DMS114 treated with DMSO at 0.1 percent for 48 hours (cell line): ENCODE results near the gene TTC3.
"Not testable (repeated sequence)": the region's sequence is repeated elsewhere in the genome, so short reads cannot be mapped to it uniquely, and the experiment has no call there.

Source experiments
- DNase-seq: peaks from one replicate; lab custom pipeline; 2025; ENCODE audit not compliant: unreplicated experiment; lab: John Stamatoyannopoulos, UW

TTC3 gene

GRCh38 chr21:37085726-37086125 lies 12.7 kb downstream of the TTC3 start:
- DNase-seq: no peak

GRCh38 chr21:37087188-37087587 lies 14.1 kb downstream of the TTC3 start:
- peak; percentile 24 for DNase-seq

GRCh38 chr21:37088186-37088735 lies 15.2 kb downstream of the TTC3 start:
- DNase-seq: no peak

- no peak for DNase-seq
Observed at GRCh38 chr21:37093977-37094376, 20.9 kb downstream of the TTC3 start.

- no peak for DNase-seq
Observed at GRCh38 chr21:37095821-37096220, 22.8 kb downstream of the TTC3 start.

- no peak for DNase-seq
Observed at GRCh38 chr21:37098751-37099150, 25.7 kb downstream of the TTC3 start.

GRCh38 chr21:37100316-37100715 lies 27.3 kb downstream of the TTC3 start:
- DNase-seq: no peak

- no peak for DNase-seq
Observed at GRCh38 chr21:37101384-37101783, 28.3 kb downstream of the TTC3 start.

- DNase-seq: not testable (repeated sequence)
Observed at GRCh38 chr21:37102746-37103145, 29.7 kb downstream of the TTC3 start.

- no peak for DNase-seq
Observed at GRCh38 chr21:37106998-37107397, 33.9 kb downstream of the TTC3 start.

GRCh38 chr21:37111029-37111428 lies 38.0 kb downstream of the TTC3 start:
- not testable (repeated sequence) for DNase-seq

- not testable (repeated sequence) for DNase-seq
Observed at GRCh38 chr21:37114301-37114700, 41.2 kb downstream of the TTC3 start.

- not testable (repeated sequence) for DNase-seq
Observed at GRCh38 chr21:37116459-37116858, 43.4 kb downstream of the TTC3 start.

- no peak for DNase-seq
Observed at GRCh38 chr21:37117204-37117603, 44.1 kb downstream of the TTC3 start.

GRCh38 chr21:37118187-37118826 lies 45.3 kb downstream of the TTC3 start:
- no peak for DNase-seq

- no peak for DNase-seq
Observed at GRCh38 chr21:37119421-37120218, 46.6 kb downstream of the TTC3 start.

GRCh38 chr21:37128076-37128475 lies 55.0 kb downstream of the TTC3 start:
- no peak for DNase-seq

GRCh38 chr21:37130971-37131370 lies 57.9 kb downstream of the TTC3 start:
- DNase-seq: no peak

- DNase-seq: no peak
Observed at GRCh38 chr21:37136261-37136660, 63.2 kb downstream of the TTC3 start.

GRCh38 chr21:37136744-37137143 lies 63.7 kb downstream of the TTC3 start:
- no peak for DNase-seq

- DNase-seq: no peak
Observed at GRCh38 chr21:37139154-37139553, 66.1 kb downstream of the TTC3 start.

GRCh38 chr21:37139902-37140301 lies 66.8 kb downstream of the TTC3 start:
- DNase-seq: no peak
